ENCODE data around the gene MOGAT3. TPM values are rescaled to one million over a fixed set of nuclear protein-coding genes. Genes with fewer than 3 reads are reported as not detected.

Gene MOGAT3
- total and polyA plus RNA-seq, 2 of the 4 experiments (the other 2 are of a cell fraction): not detected

GRCh38 chr7:101161692-101162471, 39.0 kb downstream of the MOGAT3 start (continued):
- TF ChIP-seq MAZ (IDR thresholded peaks at IDR 0.05; ENCODE audit: borderline replicate concordance, low read depth, low read length): no peak
- no peak for TF ChIP-seq RAD21 (IDR thresholded peaks at IDR 0.05; ENCODE audit: low read length)
- no peak for TF ChIP-seq RFX5 (IDR thresholded peaks at IDR 0.05; ENCODE audit: low read depth, low read length)
- TF ChIP-seq MXI1 (IDR thresholded peaks at IDR 0.05; ENCODE audit: borderline replicate concordance, low read depth, low read length): no peak
- no peak for TF ChIP-seq MAFK (IDR thresholded peaks at IDR 0.05; ENCODE audit: low read depth, low read length)
- TF ChIP-seq FOS (IDR thresholded peaks at IDR 0.05; ENCODE audit: low read depth, low read length): no peak

GRCh38 chr7:101160910-101161309, 39.9 kb downstream of the MOGAT3 start:
- Histone ChIP-seq H2BK120ac (ENCODE audit: low read depth, low read length) (no peak overlapping the region), H3K9me3 (ENCODE audit: control insufficient read depth, insufficient read depth, low read length) (no peaks in the 10 kb centered on the region), H3K27me3 (ENCODE audit: control insufficient read depth, insufficient read depth, low read length) (peaks cover 8% of the 10 kb centered on the region; the same call in 1 of the 2 replicates), H3K4ac (ENCODE audit: low read depth, low read length) (no peak overlapping the region), H2BK15ac (ENCODE audit: low read depth, low read length) (no peak overlapping the region), H3K9me1 (ENCODE audit: insufficient read depth, low read length) (peaks cover 3% of the 10 kb centered on the region), H3K9ac (ENCODE audit: low read depth, low read length) (no peak overlapping the region), H4K5ac (ENCODE audit: low read depth, low read length) (no peak overlapping the region), H3K14ac (replicated peaks; ENCODE audit: low read depth, low read length) (no peak overlapping the region), H3K36me3 (ENCODE audit: control insufficient read depth, insufficient read depth, low read length) (peaks cover 28% of the 10 kb centered on the region), H3K4me1 (ENCODE audit: control insufficient read depth, insufficient read depth, low read length) (peaks cover 9% of the 10 kb centered on the region), H2BK20ac (ENCODE audit: low read depth, low read length) (no peak overlapping the region), H4K20me1 (ENCODE audit: insufficient read depth, low read length) (peaks cover 21% of the 10 kb centered on the region), H3K56ac (ENCODE audit: extremely low read depth, insufficient read depth, low read length) (no peak overlapping the region), H2BK5ac (ENCODE audit: low read depth, low read length, poor library complexity, severe bottlenecking) (no peak overlapping the region), H3K79me1 (ENCODE audit: low read depth in 1 of 2, low read length in 2 of 2) (peaks cover 0 to 29% of the 10 kb centered on the region in 2 experiments; a peak in 3 of 4 replicates), H3K4me2 (ENCODE audit: low read depth, low read length) (no peak overlapping the region), H2AFZ (replicated peaks; ENCODE audit: low read length, poor library complexity) (no peak overlapping the region), H4K91ac (ENCODE audit: insufficient read depth, low read depth, low read length) (no peak overlapping the region), H2AK5ac (ENCODE audit: low read depth, low read length) (no peak overlapping the region), H2AK9ac (replicated peaks; ENCODE audit: low read depth, low read length, poor library complexity) (no peak overlapping the region), H3K27ac (ENCODE audit: insufficient read depth, low read length) (no peak overlapping the region), H3K4me3 (ENCODE audit: insufficient read depth, low read depth, low read length) (no peak overlapping the region), H3K23ac (ENCODE audit: low read depth, low read length) (no peak overlapping the region), H4K8ac (ENCODE audit: low read depth in 2 of 2, low read length in 2 of 2) (no peak overlapping the region), H3K18ac (ENCODE audit: low read depth, low read length) (no peak overlapping the region)
- dilution Hi-C loops (cut with HindIII; ENCODE audit: low sequenced_read_pairs, unreplicated experiment) (no loop called here), intact Hi-C loops (cut with micrococcal nuclease) (no loop called here), in situ Hi-C loops (cut with MboI; ENCODE audit: low sequenced_read_pairs) (no loop called here)
- BruUV-seq (replicated peaks): no TSS peak
- DNase-seq: no peak
- ChIA-PET CTCF (no interaction called here), POLR2A (ENCODE audit: unreplicated experiment) (no interaction called here)
- TF ChIP-seq MXI1 (IDR thresholded peaks at IDR 0.05; ENCODE audit: borderline replicate concordance, low read depth, low read length): no peak
- no peak for TF ChIP-seq POLR2A (IDR thresholded peaks at IDR 0.05; ENCODE audit: low read depth, low read length)
- no peak for TF ChIP-seq CHD1 (IDR thresholded peaks at IDR 0.05; ENCODE audit: low read depth, low read length)
- TF ChIP-seq RAD21 (IDR thresholded peaks at IDR 0.05; ENCODE audit: low read length): no peak
- TF ChIP-seq NFE2L2 (IDR thresholded peaks at IDR 0.05; ENCODE audit: low read depth, low read length): no peak
- ATAC-seq (ENCODE audit: low read depth): no peak

All from IMR-90 (cell line).